H1 (cell line): ENCODE data around the gene NDUFS5.

Source experiments
- BCL11A ChIP-seq, 2 experiments: IDR thresholded peaks; one replicate each; pipeline ENCODE4 v1.6.1; 2011; ENCODE audit warnings: low read depth in 2 of 2, low read length in 2 of 2, mild to moderate bottlenecking in 2 of 2
- BRCA1 ChIP-seq: IDR thresholded peaks from 2 replicates; pipeline ENCODE4 v1.6.1; 2012; ENCODE audit warnings: low read depth, low read length, improper control_type of control experiment
- EGR1 ChIP-seq: IDR thresholded peaks from 2 replicates; pipeline ENCODE4 v1.6.1; 2011; ENCODE audit warnings: low read depth, low read length, borderline replicate concordance
- EP300 ChIP-seq, 2 experiments: IDR thresholded peaks; 1 replicate in 1 of 2; 2 replicates in 1 of 2; pipeline ENCODE4 v1.6.1; 2011 to 2012; ENCODE audit warnings: low read depth in 2 of 2, low read length in 2 of 2, mild to moderate bottlenecking in 2 of 2, borderline replicate concordance in 1 of 2, inconsistent platforms in 1 of 2, moderate library complexity in 1 of 2
- GABPA ChIP-seq: IDR thresholded peaks from 2 replicates; pipeline ENCODE4 v1.6.1; 2011; ENCODE audit warnings: mild to moderate bottlenecking, low read length, moderate library complexity, borderline replicate concordance; ENCODE audit not compliant: insufficient read depth
- PHF8 ChIP-seq: fragments of 200-600 bp; sonication (generic); conservative IDR thresholded peaks from 2 replicates; pipeline ENCODE4 v1.7.1; 2012; ENCODE audit warnings: low read depth, mild to moderate bottlenecking, inconsistent platforms, low read length, moderate library complexity
- POLR2A ChIP-seq, 2 experiments: IDR thresholded peaks; 1 replicate in 1 of 2; 2 replicates in 1 of 2; pipeline ENCODE4 v1.6.1; 2011; ENCODE audit warnings: low read depth in 2 of 2, low read length in 2 of 2, mild to moderate bottlenecking in 2 of 2; ENCODE audit errors: control extremely low read depth in 1 of 2
- POU5F1 ChIP-seq: IDR thresholded peaks from 2 replicates; pipeline ENCODE4 v1.6.1; 2011; ENCODE audit warnings: low read depth, mild to moderate bottlenecking, low read length, moderate library complexity
- SIRT6 ChIP-seq: IDR thresholded peaks from one replicate; pipeline ENCODE4 v1.7.1; 2012; ENCODE audit warnings: low read length, inconsistent platforms
- YY1 ChIP-seq: IDR thresholded peaks from 2 replicates; pipeline ENCODE4 v1.6.1; 2011; ENCODE audit warnings: low read depth, mild to moderate bottlenecking, low read length
- TF ChIP-seq, protein P1 (sequence below), 3 experiments: IDR thresholded peaks; 1 replicate in 2 of 3; 2 replicates in 1 of 3; pipeline versions ENCODE4 v1.5.1 to v1.6.1; 2011; ENCODE audit warnings: low read length in 3 of 3, mild to moderate bottlenecking in 3 of 3, inconsistent platforms in 2 of 3, low read depth in 1 of 3, moderate library complexity in 1 of 3; ENCODE audit not compliant: insufficient read depth in 1 of 3; ENCODE audit errors: control extremely low read depth in 1 of 3

DNA sequence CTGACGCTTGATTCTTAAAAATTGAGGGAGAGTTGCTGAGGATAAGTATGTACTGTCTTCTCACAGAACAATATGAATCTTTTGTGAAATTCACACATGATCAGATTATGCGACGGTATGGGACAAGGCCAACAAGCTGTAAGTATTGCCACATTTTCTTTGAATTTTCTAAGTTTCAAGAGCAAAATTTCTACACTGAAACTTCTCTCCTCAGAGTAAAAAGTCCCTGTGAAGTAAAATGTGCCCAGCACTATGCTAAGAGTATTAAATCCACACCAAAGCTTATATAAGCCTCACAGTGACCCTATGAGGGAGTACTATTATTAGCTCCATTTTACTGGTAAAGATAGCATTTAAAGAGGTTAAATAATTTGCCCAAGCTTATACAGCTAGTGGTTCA lies 22.9 kb upstream of the NDUFS5 start:
- no peak for TF ChIP-seq POLR2A (IDR thresholded peaks at IDR 0.05; ENCODE audit: control extremely low read depth in 1 of 2, low read depth in 2 of 2, low read length in 2 of 2)
- TF ChIP-seq, protein P1, sequence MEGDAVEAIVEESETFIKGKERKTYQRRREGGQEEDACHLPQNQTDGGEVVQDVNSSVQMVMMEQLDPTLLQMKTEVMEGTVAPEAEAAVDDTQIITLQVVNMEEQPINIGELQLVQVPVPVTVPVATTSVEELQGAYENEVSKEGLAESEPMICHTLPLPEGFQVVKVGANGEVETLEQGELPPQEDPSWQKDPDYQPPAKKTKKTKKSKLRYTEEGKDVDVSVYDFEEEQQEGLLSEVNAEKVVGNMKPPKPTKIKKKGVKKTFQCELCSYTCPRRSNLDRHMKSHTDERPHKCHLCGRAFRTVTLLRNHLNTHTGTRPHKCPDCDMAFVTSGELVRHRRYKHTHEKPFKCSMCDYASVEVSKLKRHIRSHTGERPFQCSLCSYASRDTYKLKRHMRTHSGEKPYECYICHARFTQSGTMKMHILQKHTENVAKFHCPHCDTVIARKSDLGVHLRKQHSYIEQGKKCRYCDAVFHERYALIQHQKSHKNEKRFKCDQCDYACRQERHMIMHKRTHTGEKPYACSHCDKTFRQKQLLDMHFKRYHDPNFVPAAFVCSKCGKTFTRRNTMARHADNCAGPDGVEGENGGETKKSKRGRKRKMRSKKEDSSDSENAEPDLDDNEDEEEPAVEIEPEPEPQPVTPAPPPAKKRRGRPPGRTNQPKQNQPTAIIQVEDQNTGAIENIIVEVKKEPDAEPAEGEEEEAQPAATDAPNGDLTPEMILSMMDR (IDR thresholded peaks at IDR 0.05; ENCODE audit: control extremely low read depth in 1 of 3, insufficient read depth in 1 of 3, low read depth in 1 of 3, low read length in 3 of 3): no peak
- no peak for TF ChIP-seq BRCA1
- no peak for TF ChIP-seq GABPA
- TF ChIP-seq PHF8: no peak
- TF ChIP-seq YY1: no peak
- no peak for TF ChIP-seq EP300 (IDR thresholded peaks at IDR 0.05; ENCODE audit: borderline replicate concordance in 1 of 2, low read depth in 2 of 2, low read length in 2 of 2)
- no peak for TF ChIP-seq SIRT6
- TF ChIP-seq POU5F1: no peak
- TF ChIP-seq BCL11A (IDR thresholded peaks at IDR 0.05; ENCODE audit: low read depth in 2 of 2, low read length in 2 of 2): no peak
- TF ChIP-seq EGR1: no peak
